Pancreas (tissue), 10 donors: ENCODE data around the gene TBC1D3. TPM values are rescaled to one million over a fixed set of nuclear protein-coding genes. Genes with fewer than 3 reads are reported as not detected.
"Not testable (repeated sequence)": the region's sequence is repeated elsewhere in the genome, so short reads cannot be mapped to it uniquely, and the experiment has no call there.

ENCODE experiments used
- ATAC-seq, 4 donors: fragments of 200-7000 bp; cut with Tn5 transposase; one replicate each; pipeline versions ENCODE4 v1.8.0 to v1.9.1; 2020; ENCODE audit warnings: mild to moderate bottlenecking in 4 of 4, moderate library complexity in 4 of 4
- DNase-seq, 6 donors: peaks; one replicate each; pipeline ENCODE4 v3.0.0-alpha.2; 2020
- FAIRE-seq: peaks from 2 replicates; lab custom pipeline; 2012; peaks lifted over from hg19 to GRCh38; lab: Jason Lieb, UNC
- H3K27ac ChIP-seq, 4 donors: fragments of 200-600 bp; sonication (generic); 1 replicate in 3 of 4; 2 replicates in 1 of 4; pipeline versions ENCODE4 v1.5.0 to v1.8.0; 2020
- H3K27me3 ChIP-seq, 4 donors: fragments of 200-600 bp; one replicate each; pipeline ENCODE4 v1.8.0; 2021
- H3K36me3 ChIP-seq, 3 donors: fragments of 200-600 bp; sonication (generic) in 1 of 3; one replicate each; pipeline versions ENCODE4 v1.5.0 to v1.8.0; 2020 to 2021
- H3K4me1 ChIP-seq, 3 donors: fragments of 200-600 bp; one replicate each; pipeline ENCODE4 v1.8.0; 2021
- H3K4me3 ChIP-seq, 4 donors: fragments of 200-600 bp; sonication (generic) in 2 of 4; one replicate each; pipeline versions ENCODE4 v1.5.0 to v1.8.0; 2020 to 2021
- H3K9me3 ChIP-seq, 4 donors: fragments of 200-600 bp; one replicate each; pipeline ENCODE4 v1.8.0; 2021
- WGBS, 2 donors: extraction: QIAGEN DNeasy Blood & Tissue Kit; methylation state at CpG; one replicate each; pipeline ENCODE4 v1.1.7; 2013; 5-methylcytosine and 5-hydroxymethylcytosine counted together
- intact Hi-C, 3 donors: fragments of 100-400 bp; cut with DNase I; formaldehyde crosslinking; loops; one replicate each; pipeline versions ENCODE4 v1.11.1 to v1.14.2; 2022
- polyA plus RNA-seq, 2 donors: library from polyadenylated mRNA; stranded (reverse); fragments of 200-250 nt; gene quantifications; one replicate each; pipeline ENCODE4 v1.2.3, GENCODE V29; 2013
- total RNA-seq, 6 donors: library from RNA; stranded (reverse); fragmentation: NEBNext Ultra II Directional in 4 of 6; extraction: Animal tissue kit (Norgen Biotek cat#: 25700) in 4 of 6; gene quantifications; one replicate each; pipeline versions ENCODE4 v1.2.1 to v1.2.4, GENCODE V29; 2021 to 2023
- donor health status: healthy with polysubstance abuse.
- donor health status: DM: no; HTN: no; CAD: no; lungs with moderate emphysema.
- donor health status: DM: no; HTN: no; CAD: no.
- donor health status: control.
- donor health status: control.
- donor health status: Bipolar disorder and iron deficiency.
- donor health status: DM: yes; HTN: yes; CAD: no.
- donor health status: DM: no; HTN: no; CAD: no.
- donor health status: DM: no; HTN: no; CAD: no.
- donor health status: DM: yes; HTN: yes; CAD: no.

TBC1D3 gene
- total RNA-seq (not detected), polyA plus RNA-seq (under 1 TPM in 1 of 2 donors, not detected in 1; 0.07 TPM)

DNA sequence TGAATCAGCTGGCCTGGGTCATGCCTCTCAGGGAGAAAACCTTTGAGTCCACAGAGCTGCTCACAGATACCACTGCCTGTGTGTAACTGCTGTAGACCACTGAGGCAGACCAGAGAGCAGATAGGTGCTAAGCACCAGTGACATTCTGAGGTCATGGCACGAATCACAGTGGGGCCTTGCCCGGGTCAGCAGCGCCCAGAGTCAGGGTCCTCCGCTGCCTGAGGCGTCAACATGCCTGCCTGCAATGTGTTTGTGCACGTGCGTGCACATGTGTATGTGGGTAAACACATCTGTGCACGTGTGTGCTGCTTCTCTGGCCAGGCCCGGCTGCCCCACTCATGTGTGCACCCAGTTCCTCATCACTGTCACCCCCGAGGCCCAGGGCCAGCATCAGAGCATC, at the start of gene TBC1D3:
Gene TBC1D3, minus strand, starts transcription at position 101 of the 400 bp plus-strand sequence. CDS start 1,526 bp downstream, outside the sequence.
- H3K36me3 ChIP-seq, H3K4me3 ChIP-seq, intact Hi-C loops, FAIRE-seq, ATAC-seq, H3K4me1 ChIP-seq, DNase-seq, H3K9me3 ChIP-seq, H3K27me3 ChIP-seq, H3K27ac ChIP-seq: not testable (repeated sequence)
- WGBS, 2 donors, result no CpG with 5 or more reads among the region's 10 CpGs

DNA sequence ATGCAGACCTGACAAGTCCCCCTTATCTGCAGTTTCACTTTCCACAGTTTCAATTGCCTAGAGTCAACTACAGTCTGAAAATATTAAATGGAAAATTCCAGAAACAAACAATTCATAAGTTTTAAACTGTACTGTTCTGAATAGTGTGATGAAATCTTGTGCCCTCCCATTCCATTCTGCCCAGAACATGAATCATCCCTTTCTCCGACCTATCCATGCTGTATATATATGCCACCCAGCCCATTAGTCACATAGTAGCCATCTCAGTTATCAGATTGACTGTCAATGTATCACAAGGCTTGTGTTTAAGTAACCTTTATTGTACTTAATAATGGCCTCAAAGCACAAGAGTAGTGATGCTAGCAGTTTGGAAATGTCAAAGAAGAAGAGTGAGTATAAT, 40.4 kb upstream of the TBC1D3 start:
- peak in 2 of 4 donors; percentile 44 to 73 for ATAC-seq
- H3K9me3 ChIP-seq, H3K4me3 ChIP-seq, H3K27ac ChIP-seq, H3K27me3 ChIP-seq, intact Hi-C loops, FAIRE-seq, H3K36me3 ChIP-seq, DNase-seq, H3K4me1 ChIP-seq: not testable (repeated sequence)
- no CpG with 5 or more reads among the region's 1 CpG for WGBS, 2 donors

DNA sequence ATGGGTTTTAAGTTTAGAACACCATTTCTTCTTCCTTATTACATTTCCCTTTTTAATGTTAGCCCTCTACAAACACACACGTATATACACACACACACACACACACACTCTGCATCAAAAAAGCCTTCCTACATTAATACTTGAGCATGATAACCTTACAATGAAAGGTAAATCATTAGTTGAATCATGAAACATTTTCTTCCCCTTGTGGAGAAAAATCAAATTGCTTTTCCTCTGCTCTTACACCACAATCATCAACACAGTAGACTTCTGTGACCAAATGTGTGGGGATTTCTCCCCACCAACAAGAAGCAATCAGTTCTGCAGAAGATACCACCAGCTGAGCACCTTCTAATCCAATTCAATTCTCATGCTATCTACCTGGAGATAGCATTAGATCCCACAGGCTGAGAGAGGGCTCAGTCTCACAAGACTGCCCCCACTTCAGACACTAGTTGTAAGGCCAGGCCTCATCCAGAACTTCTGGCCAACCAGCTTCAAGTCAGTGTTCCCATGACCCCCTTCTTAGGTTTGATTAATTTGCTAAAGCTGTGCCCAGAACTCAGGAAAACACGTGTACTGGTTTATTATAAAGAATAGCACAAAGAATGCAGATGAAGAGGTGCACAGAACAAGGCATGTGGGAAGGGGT, 33.6 kb upstream of the TBC1D3 start:
- H3K36me3 ChIP-seq, H3K27ac ChIP-seq, intact Hi-C loops, H3K27me3 ChIP-seq, H3K9me3 ChIP-seq, DNase-seq, H3K4me3 ChIP-seq, H3K4me1 ChIP-seq, ATAC-seq, FAIRE-seq: not testable (repeated sequence)
- no CpG with 5 or more reads among the region's 2 CpGs for WGBS, 2 donors

GRCh38 chr17:38220867-38221266, 28.5 kb upstream of the TBC1D3 start:
- intact Hi-C loops, ATAC-seq, DNase-seq, H3K4me3 ChIP-seq, H3K9me3 ChIP-seq, H3K4me1 ChIP-seq, H3K27ac ChIP-seq, H3K27me3 ChIP-seq, H3K36me3 ChIP-seq, FAIRE-seq: not testable (repeated sequence)
- no CpG with 5 or more reads among the region's 1 CpG for WGBS, 2 donors

DNA sequence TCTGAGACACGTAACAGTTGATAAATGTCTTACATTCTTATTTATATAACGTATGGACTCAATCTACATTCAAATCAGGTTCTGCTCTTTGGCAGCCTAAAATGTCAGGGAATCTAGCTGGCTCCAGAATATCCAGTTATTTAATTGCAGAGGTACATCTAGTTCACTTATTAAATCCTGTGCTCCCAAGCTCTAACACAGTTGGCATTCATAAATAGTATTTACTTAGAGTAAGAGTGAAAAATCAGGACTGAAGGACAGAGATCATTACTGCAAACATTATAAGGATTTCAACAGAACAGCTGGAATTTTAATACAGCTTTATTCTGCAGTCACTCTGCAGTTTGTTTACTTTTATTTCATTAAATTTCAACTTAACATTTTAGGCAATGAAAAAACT, 7.9 kb upstream of the TBC1D3 start:
- H3K27ac ChIP-seq, FAIRE-seq, intact Hi-C loops, H3K9me3 ChIP-seq, H3K4me3 ChIP-seq, H3K36me3 ChIP-seq, DNase-seq, H3K27me3 ChIP-seq, H3K4me1 ChIP-seq: not testable (repeated sequence)
- ATAC-seq, result peak in 2 of 4 donors; percentile 25 to 53
- no CpG with 5 or more reads among the region's 2 CpGs for WGBS, 2 donors

GRCh38 chr17:38134860-38135259, 57.5 kb downstream of the TBC1D3 start:
- peak in 1 of 6 donors; percentile 24 for DNase-seq
- FAIRE-seq, H3K36me3 ChIP-seq, H3K27ac ChIP-seq, H3K9me3 ChIP-seq, H3K4me1 ChIP-seq, ATAC-seq, intact Hi-C loops, H3K4me3 ChIP-seq, H3K27me3 ChIP-seq: not testable (repeated sequence)
- WGBS, 2 donors, result 64 to 84% methylated on average over 9 to 10 of the region's 16 CpGs

Other genes with a start within 250 kb of the TBC1D3 start
- 10 to 100 TPM in 1 of 6 donors, 1 to 10 TPM in 5; 3.8 to 11.0 (median 7.1) TPM for gene TBC1D3L, start 203.5 kb downstream of the TBC1D3 start, total RNA-seq
- 10 to 100 TPM; 16.6 to 44.3 TPM for gene TBC1D3L, start 203.5 kb downstream of the TBC1D3 start, polyA plus RNA-seq
- gene TBC1D3D, start 188.6 kb downstream of the TBC1D3 start, total RNA-seq, result under 1 TPM in 2 of 6 donors, not detected in 4; 0.28 to 0.35 TPM
- 1 to 10 TPM in 1 of 2 donors, not detected in 1; 4.3 TPM for gene TBC1D3D, start 188.6 kb downstream of the TBC1D3 start, polyA plus RNA-seq
- gene TBC1D3C, start 123.9 kb downstream of the TBC1D3 start, total RNA-seq, result 1 to 10 TPM in 1 of 6 donors, not detected in 5; 3.1 TPM
- gene TBC1D3C, start 123.9 kb downstream of the TBC1D3 start, polyA plus RNA-seq, result under 1 TPM; 0.05 to 0.19 TPM
- not detected for gene TBC1D3E, start 64.6 kb downstream of the TBC1D3 start, total RNA-seq
- not detected for gene TBC1D3E, start 64.6 kb downstream of the TBC1D3 start, polyA plus RNA-seq
- gene MRPL45, start 104.6 kb upstream of the TBC1D3 start, total RNA-seq, result 10 to 100 TPM; 14.1 to 29.1 (median 19.5) TPM
- 10 to 100 TPM in 1 of 2 donors, 1 to 10 TPM in 1; 9.2 to 21.1 TPM for gene MRPL45, start 104.6 kb upstream of the TBC1D3 start, polyA plus RNA-seq
- gene GPR179, start 151.4 kb upstream of the TBC1D3 start, total RNA-seq, result under 1 TPM in 5 of 6 donors, not detected in 1; 0.05 to 0.61 (median 0.12) TPM
- gene GPR179, start 151.4 kb upstream of the TBC1D3 start, polyA plus RNA-seq, result under 1 TPM; 0.34 to 0.45 TPM
- 10 to 100 TPM; 13.1 to 24.0 (median 18.6) TPM for gene SOCS7, start 159.3 kb upstream of the TBC1D3 start, total RNA-seq
- gene SOCS7, start 159.3 kb upstream of the TBC1D3 start, polyA plus RNA-seq, result 10 to 100 TPM in 1 of 2 donors, 1 to 10 TPM in 1; 5.5 to 10.7 TPM
- 1 to 10 TPM; 2.5 to 7.1 (median 4.7) TPM for gene ARHGAP23, start 235.9 kb upstream of the TBC1D3 start, total RNA-seq
- gene ARHGAP23, start 235.9 kb upstream of the TBC1D3 start, polyA plus RNA-seq, result 1 to 10 TPM; 3.3 to 4.1 TPM